Cardiac muscle cell (in vitro differentiated cells and primary cell): ENCODE results near the gene MRTFB. TPM values are rescaled to one million over a fixed set of nuclear protein-coding genes. Genes with fewer than 3 reads are reported as not detected.

Source experiments
- DNase-seq, 2 donors: peaks; one replicate each; pipeline versions ENCODE4 v3.0.0 to v3.0.0-alpha.2; 2010 to 2017; ENCODE audit warnings: low read depth in 1 of 2, low spot score in 1 of 2
- H3K27ac ChIP-seq: fragments of 200-600 bp; sonication (generic); 2 replicates; pipeline ENCODE4 v1.5.1; 2016
- H3K27me3 ChIP-seq: fragments of 200-600 bp; sonication (generic); 2 replicates; pipeline ENCODE4 v1.6.0; 2016; ENCODE audit warnings: control low read depth
- H3K36me3 ChIP-seq: fragments of 200-600 bp; sonication (generic); 2 replicates; pipeline ENCODE4 v1.5.1; 2016; ENCODE audit warnings: control low read depth
- H3K4me1 ChIP-seq: fragments of 200-600 bp; sonication (generic); 2 replicates; pipeline ENCODE4 v1.8.1; 2017; ENCODE audit warnings: low read depth, mild to moderate bottlenecking, mixed run types
- H3K4me3 ChIP-seq: fragments of 200-600 bp; sonication (generic); 2 replicates; pipeline ENCODE4 v1.5.1; 2016; ENCODE audit warnings: mild to moderate bottlenecking
- H3K9me3 ChIP-seq: fragments of 200-600 bp; sonication (generic); 2 replicates; pipeline ENCODE4 v1.5.1; 2017; ENCODE audit warnings: low read depth, mild to moderate bottlenecking, control low read depth
- polyA plus RNA-seq: library from polyadenylated mRNA; unstranded; fragments of >200 nt; fragmentation: Nextera tagmentation; extraction: Ambion mirVana; gene quantifications from 2 replicates; pipeline ENCODE4 v1.2.1, GENCODE V29; 2016
- total RNA-seq: library from RNA; depleted of rRNA; stranded (reverse); fragments of >200 nt; gene quantifications from 2 replicates; pipeline ENCODE4 v1.2.3, GENCODE V29; 2016
- TF ChIP-seq, protein P1 (sequence below): IDR thresholded peaks from 2 replicates; pipeline ENCODE4 v1.5.1; 2012; ENCODE audit warnings: low read depth, mild to moderate bottlenecking, low read length

Gene MRTFB
- total and polyA plus RNA-seq, 2 experiments from 2014 or later, result 9.4 to 27.9 TPM

DNA sequence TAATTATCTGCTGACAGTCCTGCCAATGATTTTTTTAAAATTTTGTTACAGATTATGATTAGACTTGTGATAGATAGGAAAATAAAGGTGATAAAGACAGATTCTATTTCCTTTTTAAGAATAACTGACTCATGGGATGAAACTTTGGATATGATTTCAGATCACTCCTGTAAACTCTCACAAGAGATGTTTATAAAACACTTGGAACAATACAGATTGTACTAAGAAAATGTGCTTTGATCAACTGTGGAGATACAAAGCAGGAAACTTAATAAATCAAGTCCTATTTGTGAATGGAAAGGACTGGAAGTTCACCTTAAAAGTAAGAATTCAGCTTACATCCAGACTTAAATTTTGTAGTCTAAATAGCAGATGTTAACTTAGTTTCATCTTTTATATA is 21.4 kb downstream of the MRTFB start:
- Histone ChIP-seq H3K27me3 (no peaks in the 10 kb centered on the region), H3K27ac (no peak overlapping the region), H3K9me3 (no peaks in the 10 kb centered on the region), H3K36me3 (no peaks in the 10 kb centered on the region), H3K4me1 (peaks cover 48% of the 10 kb centered on the region), H3K4me3 (no peak overlapping the region)
- TF ChIP-seq, protein P1, sequence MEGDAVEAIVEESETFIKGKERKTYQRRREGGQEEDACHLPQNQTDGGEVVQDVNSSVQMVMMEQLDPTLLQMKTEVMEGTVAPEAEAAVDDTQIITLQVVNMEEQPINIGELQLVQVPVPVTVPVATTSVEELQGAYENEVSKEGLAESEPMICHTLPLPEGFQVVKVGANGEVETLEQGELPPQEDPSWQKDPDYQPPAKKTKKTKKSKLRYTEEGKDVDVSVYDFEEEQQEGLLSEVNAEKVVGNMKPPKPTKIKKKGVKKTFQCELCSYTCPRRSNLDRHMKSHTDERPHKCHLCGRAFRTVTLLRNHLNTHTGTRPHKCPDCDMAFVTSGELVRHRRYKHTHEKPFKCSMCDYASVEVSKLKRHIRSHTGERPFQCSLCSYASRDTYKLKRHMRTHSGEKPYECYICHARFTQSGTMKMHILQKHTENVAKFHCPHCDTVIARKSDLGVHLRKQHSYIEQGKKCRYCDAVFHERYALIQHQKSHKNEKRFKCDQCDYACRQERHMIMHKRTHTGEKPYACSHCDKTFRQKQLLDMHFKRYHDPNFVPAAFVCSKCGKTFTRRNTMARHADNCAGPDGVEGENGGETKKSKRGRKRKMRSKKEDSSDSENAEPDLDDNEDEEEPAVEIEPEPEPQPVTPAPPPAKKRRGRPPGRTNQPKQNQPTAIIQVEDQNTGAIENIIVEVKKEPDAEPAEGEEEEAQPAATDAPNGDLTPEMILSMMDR, result no peak
- DNase-seq, result no peak

DNA sequence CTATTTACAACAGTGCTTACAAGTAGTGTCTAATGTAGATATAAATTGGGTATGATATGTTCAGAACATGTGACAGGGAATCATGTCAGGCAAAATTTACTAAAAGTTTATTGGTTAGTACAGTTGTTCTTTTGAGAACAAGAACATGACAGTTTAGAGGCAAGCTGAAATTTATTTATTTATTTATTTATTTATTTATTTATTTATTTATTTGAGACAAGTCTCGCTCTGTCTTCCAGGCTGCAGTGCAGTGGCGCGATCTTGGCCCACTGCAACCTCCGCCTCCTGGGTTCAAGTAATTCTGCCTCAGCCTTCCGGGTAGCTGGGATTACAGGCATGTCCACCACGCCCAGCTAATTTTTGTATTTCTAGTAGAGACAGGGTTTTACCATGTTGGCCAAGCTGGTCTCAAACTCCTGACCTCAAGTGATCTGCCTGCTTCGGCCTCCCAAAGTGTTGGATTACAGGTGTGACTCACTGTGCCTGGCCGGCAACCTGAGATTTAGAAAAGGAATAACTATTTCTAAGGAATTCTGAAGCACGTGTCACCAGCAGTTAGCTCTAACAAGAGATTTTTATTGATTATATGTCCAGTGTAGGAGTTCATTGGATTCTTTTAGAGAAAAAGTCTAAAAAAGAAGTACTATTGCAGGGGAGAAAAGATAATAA is 24.9 kb downstream of the MRTFB start:
- H3K4me1 ChIP-seq, result peaks cover 58% of the 10 kb centered on the region
- no peaks in the 10 kb centered on the region for H3K36me3 ChIP-seq
- no peaks in the 10 kb centered on the region for H3K27me3 ChIP-seq
- H3K4me3 ChIP-seq, result no peak overlapping the region
- no peaks in the 10 kb centered on the region for H3K9me3 ChIP-seq
- H3K27ac ChIP-seq, result peak overlapping the region; percentile 61
- DNase-seq, result no peak
- TF ChIP-seq, protein P1, result no peak

DNA sequence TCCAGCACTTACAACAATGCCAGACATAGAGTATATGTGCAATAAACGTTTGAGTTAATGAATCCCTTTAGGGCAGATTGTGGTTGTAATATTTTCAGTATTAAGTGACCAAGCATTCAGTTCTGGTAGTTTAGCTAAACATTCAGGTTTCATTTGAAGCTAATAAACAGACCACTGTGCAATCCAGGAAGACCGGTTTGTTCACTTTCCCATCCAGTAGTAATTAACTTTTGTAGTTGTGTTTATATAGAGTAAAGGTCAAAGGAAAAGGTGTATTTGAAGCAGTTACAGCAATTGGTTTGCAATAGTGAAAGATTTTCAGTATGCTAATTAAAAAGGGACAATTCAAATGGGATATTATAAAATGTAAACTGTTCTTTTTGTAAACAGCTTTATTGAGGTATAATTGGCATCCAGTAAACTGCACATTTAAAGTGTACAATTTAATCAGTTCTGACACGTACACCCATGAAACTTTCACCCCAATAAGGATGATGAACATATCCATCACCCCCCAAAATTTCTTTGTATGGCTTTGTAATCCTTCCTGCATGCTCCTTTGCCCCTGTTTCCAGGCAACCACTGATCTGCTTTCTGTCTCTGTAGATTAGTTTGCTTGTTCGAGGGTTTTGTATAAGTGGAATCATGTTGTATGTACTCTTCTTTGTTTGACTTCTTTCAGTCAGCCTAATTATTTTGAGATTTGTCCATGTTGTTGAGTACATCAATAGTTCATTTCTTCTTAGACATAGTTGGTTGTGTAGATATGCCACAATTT is 26.3 kb downstream of the MRTFB start:
- peak overlapping the region; percentile 61 for H3K27ac ChIP-seq
- H3K4me1 ChIP-seq, result peaks cover 71% of the 10 kb centered on the region
- no peak overlapping the region for H3K4me3 ChIP-seq
- no peaks in the 10 kb centered on the region for H3K27me3 ChIP-seq
- peak in 1 of 2 donors; percentile 44 for DNase-seq
- H3K36me3 ChIP-seq, result no peaks in the 10 kb centered on the region
- TF ChIP-seq, protein P1, result no peak
- no peaks in the 10 kb centered on the region for H3K9me3 ChIP-seq

DNA sequence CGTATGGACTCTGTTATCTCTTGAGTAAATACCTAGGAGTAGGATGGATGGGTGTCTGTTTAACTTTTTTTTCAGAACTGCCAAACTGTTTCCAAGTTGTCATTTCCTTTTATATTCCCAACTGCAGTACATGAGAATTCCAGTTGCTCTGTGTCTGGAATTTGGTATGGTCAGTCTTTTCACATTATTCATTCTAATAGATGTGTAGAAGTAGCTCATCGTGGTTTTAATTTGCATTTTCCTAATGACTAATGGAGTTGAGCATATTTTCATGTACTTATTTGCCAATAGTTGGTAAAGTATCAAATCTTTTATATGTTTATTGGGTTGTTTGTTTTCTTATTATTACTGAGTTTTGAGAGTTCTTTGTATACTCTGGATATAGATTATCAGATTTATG is 27.0 kb downstream of the MRTFB start:
- peak overlapping the region; percentile 61 for H3K27ac ChIP-seq
- DNase-seq, result no peak
- peaks cover 74% of the 10 kb centered on the region for H3K4me1 ChIP-seq
- no peaks in the 10 kb centered on the region for H3K36me3 ChIP-seq
- TF ChIP-seq, protein P1, result no peak
- no peaks in the 10 kb centered on the region for H3K9me3 ChIP-seq
- no peaks in the 10 kb centered on the region for H3K27me3 ChIP-seq
- H3K4me3 ChIP-seq, result no peak overlapping the region

DNA sequence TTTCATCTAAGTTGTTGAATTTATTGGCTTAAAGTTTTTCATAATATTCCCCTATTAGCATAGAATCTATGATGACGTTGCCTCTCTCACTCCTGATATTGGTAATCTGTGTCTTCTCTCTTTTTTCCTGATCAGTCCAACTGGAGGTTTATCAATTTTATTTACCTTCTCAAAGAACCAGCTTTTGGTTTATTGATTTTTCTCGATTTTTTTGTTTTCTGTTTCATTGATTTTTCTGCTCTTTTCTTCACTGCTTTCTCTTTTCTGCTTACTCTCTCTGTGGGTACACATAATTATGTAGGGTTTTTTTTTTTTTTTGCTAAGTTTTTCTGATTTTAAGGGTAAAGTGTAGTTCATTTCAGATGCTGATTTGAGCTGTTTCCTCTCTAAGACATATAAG is 29.7 kb downstream of the MRTFB start:
- no peaks in the 10 kb centered on the region for H3K36me3 ChIP-seq
- DNase-seq, result no peak
- no peak overlapping the region for H3K4me3 ChIP-seq
- no peak overlapping the region for H3K27ac ChIP-seq
- peaks cover 61% of the 10 kb centered on the region for H3K4me1 ChIP-seq
- no peaks in the 10 kb centered on the region for H3K27me3 ChIP-seq
- TF ChIP-seq, protein P1, result no peak
- no peaks in the 10 kb centered on the region for H3K9me3 ChIP-seq
